ENCODE data around the gene RPS6KA4.
"Not testable (repeated sequence)": the region's sequence is repeated elsewhere in the genome, so short reads cannot be mapped to it uniquely, and the experiment has no call there.

Gene RPS6KA4

GRCh38 chr11:64358907-64359711 lies at the start of gene RPS6KA4:
TSS of gene RPS6KA4 (plus strand) at chr11:64359162. CDS start at chr11:64359236, 74 bp downstream.
- H3K9me3 ChIP-seq (ENCODE audit: low read length) = no peaks in the 10 kb centered on the region
- peaks cover 29% of the 10 kb centered on the region for H3K4me1 ChIP-seq (ENCODE audit: insufficient read depth, low read length)
- H3K27me3 ChIP-seq (ENCODE audit: insufficient read depth, low read length) = no peaks in the 10 kb centered on the region
- peaks cover 26% of the 10 kb centered on the region for H3K36me3 ChIP-seq (ENCODE audit: insufficient read depth, low read length)
- peak within 1 kb of the TSS; percentile 87 for H2AFZ ChIP-seq (ENCODE audit: low read depth, low read length)
- H3K4me3 ChIP-seq (ENCODE audit: low read length) = peak within 1 kb of the TSS; percentile 82

GRCh38 chr11:64312947-64313346 lies 46.0 kb upstream of the RPS6KA4 start:
- H3K36me3 ChIP-seq (ENCODE audit: insufficient read depth, low read length) = peaks cover 12% of the 10 kb centered on the region
- H3K27me3 ChIP-seq (ENCODE audit: insufficient read depth, low read length) = no peaks in the 10 kb centered on the region
- H3K9me3 ChIP-seq (ENCODE audit: low read length) = no peaks in the 10 kb centered on the region
- no peak overlapping the region for H2AFZ ChIP-seq (ENCODE audit: low read depth, low read length)
- peaks cover 12% of the 10 kb centered on the region for H3K4me1 ChIP-seq (ENCODE audit: insufficient read depth, low read length)
- H3K4me3 ChIP-seq (ENCODE audit: low read length) = no peak overlapping the region

- H3K27me3 ChIP-seq (ENCODE audit: insufficient read depth, low read length) = no peaks in the 10 kb centered on the region
- H3K4me3 ChIP-seq (ENCODE audit: low read length) = no peak overlapping the region
- H2AFZ ChIP-seq (ENCODE audit: low read depth, low read length) = no peak overlapping the region
- peaks cover 12% of the 10 kb centered on the region for H3K4me1 ChIP-seq (ENCODE audit: insufficient read depth, low read length)
- H3K36me3 ChIP-seq (ENCODE audit: insufficient read depth, low read length) = peaks cover 12% of the 10 kb centered on the region
- H3K9me3 ChIP-seq (ENCODE audit: low read length) = no peaks in the 10 kb centered on the region
Observed at GRCh38 chr11:64313491-64314145, 45.3 kb upstream of the RPS6KA4 start.

- no peaks in the 10 kb centered on the region for H3K9me3 ChIP-seq (ENCODE audit: low read length)
- H3K4me3 ChIP-seq (ENCODE audit: low read length) = no peak overlapping the region
- peaks cover 12% of the 10 kb centered on the region for H3K36me3 ChIP-seq (ENCODE audit: insufficient read depth, low read length)
- H3K4me1 ChIP-seq (ENCODE audit: insufficient read depth, low read length) = peaks cover 17% of the 10 kb centered on the region
- H2AFZ ChIP-seq (ENCODE audit: low read depth, low read length) = no peak overlapping the region
- no peaks in the 10 kb centered on the region for H3K27me3 ChIP-seq (ENCODE audit: insufficient read depth, low read length)
Observed at GRCh38 chr11:64314146-64314804, 44.7 kb upstream of the RPS6KA4 start.

GRCh38 chr11:64314805-64315561 lies 44.0 kb upstream of the RPS6KA4 start:
- Histone ChIP-seq H2AFZ (ENCODE audit: low read depth, low read length) (no peak overlapping the region), H3K27me3 (ENCODE audit: insufficient read depth, low read length) (no peaks in the 10 kb centered on the region), H3K9me3 (ENCODE audit: low read length) (no peaks in the 10 kb centered on the region), H3K4me3 (ENCODE audit: low read length) (no peak overlapping the region), H3K36me3 (ENCODE audit: insufficient read depth, low read length) (peaks cover 12% of the 10 kb centered on the region), H3K4me1 (ENCODE audit: insufficient read depth, low read length) (peaks cover 18% of the 10 kb centered on the region)

GRCh38 chr11:64315667-64316526 lies 43.1 kb upstream of the RPS6KA4 start:
- not testable (repeated sequence) for H3K4me3 ChIP-seq (ENCODE audit: low read length)
- peaks cover 18% of the 10 kb centered on the region for H3K4me1 ChIP-seq (ENCODE audit: insufficient read depth, low read length)

GRCh38 chr11:64316672-64317324 lies 42.2 kb upstream of the RPS6KA4 start:
- Histone ChIP-seq H3K36me3 (ENCODE audit: insufficient read depth, low read length) (peaks cover 14% of the 10 kb centered on the region), H3K4me3 (ENCODE audit: low read length) (peak overlapping the region; percentile 63), H3K4me1 (ENCODE audit: insufficient read depth, low read length) (peaks cover 18% of the 10 kb centered on the region), H3K9me3 (ENCODE audit: low read length) (no peaks in the 10 kb centered on the region), H2AFZ (ENCODE audit: low read depth, low read length) (no peak overlapping the region), H3K27me3 (ENCODE audit: insufficient read depth, low read length) (no peaks in the 10 kb centered on the region)

More at GRCh38 chr11:64315667-64316526, 43.1 kb upstream of the RPS6KA4 start:
- H3K9me3 ChIP-seq (ENCODE audit: low read length); H3K27me3 ChIP-seq (ENCODE audit: insufficient read depth, low read length); H2AFZ ChIP-seq (ENCODE audit: low read depth, low read length): not testable (repeated sequence)
- H3K36me3 ChIP-seq (ENCODE audit: insufficient read depth, low read length) = peaks cover 12% of the 10 kb centered on the region

GRCh38 chr11:64317325-64317960 lies 41.5 kb upstream of the RPS6KA4 start, which contains the start of gene TRMT112:
TSS of gene TRMT112 (minus strand) at chr11:64317559. CDS start at chr11:64317526, 33 bp downstream.
- Histone ChIP-seq H3K4me3 (ENCODE audit: low read length) (peak within 1 kb of the TSS; percentile 63), H3K9me3 (ENCODE audit: low read length) (no peaks in the 10 kb centered on the region), H2AFZ (ENCODE audit: low read depth, low read length) (peak within 1 kb of the TSS; percentile 38), H3K36me3 (ENCODE audit: insufficient read depth, low read length) (peaks cover 14% of the 10 kb centered on the region), H3K4me1 (ENCODE audit: insufficient read depth, low read length) (peaks cover 18% of the 10 kb centered on the region), H3K27me3 (ENCODE audit: insufficient read depth, low read length) (no peaks in the 10 kb centered on the region)

GRCh38 chr11:64317961-64318765 lies 40.8 kb upstream of the RPS6KA4 start, which contains the start of gene PRDX5:
TSS of gene PRDX5 (plus strand) at chr11:64318121. CDS start at chr11:64318216, 95 bp downstream.
- peak within 1 kb of the TSS; percentile 38 for H2AFZ ChIP-seq (ENCODE audit: low read depth, low read length)
- H3K9me3 ChIP-seq (ENCODE audit: low read length) = no peaks in the 10 kb centered on the region
- H3K27me3 ChIP-seq (ENCODE audit: insufficient read depth, low read length) = no peaks in the 10 kb centered on the region
- peaks cover 14% of the 10 kb centered on the region for H3K36me3 ChIP-seq (ENCODE audit: insufficient read depth, low read length)
- H3K4me1 ChIP-seq (ENCODE audit: insufficient read depth, low read length) = peaks cover 18% of the 10 kb centered on the region
- H3K4me3 ChIP-seq (ENCODE audit: low read length) = peak within 1 kb of the TSS; percentile 63

- Histone ChIP-seq H3K4me3 (ENCODE audit: low read length) (peak overlapping the region; percentile 63), H3K27me3 (ENCODE audit: insufficient read depth, low read length) (no peaks in the 10 kb centered on the region)
Observed at GRCh38 chr11:64318766-64319761, 39.9 kb upstream of the RPS6KA4 start.

More at GRCh38 chr11:64318766-64319761, 39.9 kb upstream of the RPS6KA4 start:
- no peak overlapping the region for H2AFZ ChIP-seq (ENCODE audit: low read depth, low read length)
- H3K4me1 ChIP-seq (ENCODE audit: insufficient read depth, low read length) = peaks cover 18% of the 10 kb centered on the region
- H3K9me3 ChIP-seq (ENCODE audit: low read length) = no peaks in the 10 kb centered on the region
- H3K36me3 ChIP-seq (ENCODE audit: insufficient read depth, low read length) = peaks cover 14% of the 10 kb centered on the region

Measured in neuron (in vitro differentiated cells).